Testis (tissue), 3 donors: ENCODE data around the gene PDLIM5. TPM values are rescaled to one million over a fixed set of nuclear protein-coding genes. Genes with fewer than 3 reads are reported as not detected.
A peak's percentile ranks its signal among the peaks of the same experiment; 100 is the strongest.

Source experiments
- DNase-seq: peaks from one replicate; pipeline ENCODE4 v3.0.0-alpha.2; 2019
- H3K27ac ChIP-seq, 2 donors: fragments of 200-600 bp; sonication (generic); one replicate each; pipeline ENCODE4 v1.5.1; 2019
- H3K27me3 ChIP-seq: fragments of 200-600 bp; sonication (generic); one replicate; pipeline ENCODE4 v1.5.1; 2019
- H3K36me3 ChIP-seq: fragments of 200-600 bp; sonication (generic); one replicate; pipeline ENCODE4 v1.5.1; 2017; ENCODE audit warnings: low read depth; ENCODE audit errors: missing control alignments
- H3K4me1 ChIP-seq: fragments of 200-600 bp; sonication (generic); one replicate; pipeline ENCODE4 v1.5.1; 2019
- H3K4me3 ChIP-seq, 2 donors: fragments of 200-600 bp; sonication (generic); one replicate each; pipeline ENCODE4 v1.5.1; 2017 to 2019
- H3K9me3 ChIP-seq: fragments of 200-600 bp; sonication (generic); one replicate; pipeline ENCODE4 v1.5.1; 2017
- POLR2A ChIP-seq: fragments of 450-650 bp; IDR thresholded peaks from one replicate; pipeline ENCODE4 v1.6.1; 2017; ENCODE audit warnings: antibody characterized with exemption, mild to moderate bottlenecking, moderate library complexity
- WGBS, 2 donors: methylation state at CpG; one replicate each; pipeline ENCODE4 v1.1.5; 2018; 5-methylcytosine and 5-hydroxymethylcytosine counted together
- intact Hi-C: fragments of 100-400 bp; cut with DNase I; formaldehyde crosslinking; loops from one replicate; pipeline ENCODE4 v1.15.1; 2023; ENCODE audit warnings: low total_unique reads
- polyA plus RNA-seq: library from polyadenylated mRNA; stranded (reverse); fragments of 350-450 nt; fragmentation: Illumina TruSeq; extraction: RNeasy Lipid Tissue Mini Kit (QIAGEN cat#74804); gene quantifications from one replicate; pipeline ENCODE4 v1.2.3, GENCODE V29; 2014; ENCODE audit warnings: low read depth, low replicate concordance; ENCODE audit not compliant: insufficient read depth
- total RNA-seq, 2 donors: library from RNA; depleted of rRNA; stranded (reverse); fragments of >200 nt; gene quantifications; one replicate each; pipeline ENCODE4 v1.2.3, GENCODE V29; 2016
- TF ChIP-seq, protein P1 (sequence below), 3 experiments: fragments of 450-650 bp in 2 of 3; fragments of 200-600 bp in 1 of 3; sonication (generic) in 1 of 3; IDR thresholded peaks; one replicate each; pipeline ENCODE4 v1.5.1; 2016 to 2019; ENCODE audit warnings: antibody characterized with exemption in 3 of 3, mild to moderate bottlenecking in 2 of 3, moderate library complexity in 1 of 3

PDLIM5 gene
- total and polyA plus RNA-seq, 3 donors from 2014 or later: 45.5 to 86.8 (median 86.1) TPM

DNA sequence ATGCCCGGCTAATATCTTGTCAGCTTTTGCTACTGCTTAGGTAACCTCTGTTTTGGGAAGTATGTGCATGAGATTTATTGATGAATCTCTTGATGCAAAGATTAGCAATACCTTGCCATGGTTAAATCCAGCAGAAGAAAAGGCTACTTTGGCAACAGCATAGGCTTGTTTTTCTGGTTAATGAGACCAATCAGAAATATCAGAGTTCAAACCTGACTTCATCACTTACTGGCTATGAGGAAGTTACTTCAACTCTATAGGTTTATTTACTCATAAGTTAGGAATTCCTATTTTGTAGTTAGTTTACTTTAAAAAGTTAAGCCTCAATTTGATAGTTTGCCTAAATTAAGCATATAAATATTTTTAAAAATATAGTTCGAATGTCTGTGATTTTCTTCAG, 93.1 kb downstream of the PDLIM5 start:
- Histone ChIP-seq H3K27me3 (no peaks in the 10 kb centered on the region), H3K4me1 (peaks cover 8% of the 10 kb centered on the region), H3K36me3 (no peaks in the 10 kb centered on the region), H3K9me3 (no peaks in the 10 kb centered on the region), H3K27ac (no peak overlapping the region), H3K4me3 (no peak overlapping the region)
- WGBS, 2 donors: 80 to 87% methylated on average over 2 of the region's 2 CpGs
- intact Hi-C loops: no loop called here
- no peak for DNase-seq
- no peak for TF ChIP-seq POLR2A
- TF ChIP-seq, protein P1, sequence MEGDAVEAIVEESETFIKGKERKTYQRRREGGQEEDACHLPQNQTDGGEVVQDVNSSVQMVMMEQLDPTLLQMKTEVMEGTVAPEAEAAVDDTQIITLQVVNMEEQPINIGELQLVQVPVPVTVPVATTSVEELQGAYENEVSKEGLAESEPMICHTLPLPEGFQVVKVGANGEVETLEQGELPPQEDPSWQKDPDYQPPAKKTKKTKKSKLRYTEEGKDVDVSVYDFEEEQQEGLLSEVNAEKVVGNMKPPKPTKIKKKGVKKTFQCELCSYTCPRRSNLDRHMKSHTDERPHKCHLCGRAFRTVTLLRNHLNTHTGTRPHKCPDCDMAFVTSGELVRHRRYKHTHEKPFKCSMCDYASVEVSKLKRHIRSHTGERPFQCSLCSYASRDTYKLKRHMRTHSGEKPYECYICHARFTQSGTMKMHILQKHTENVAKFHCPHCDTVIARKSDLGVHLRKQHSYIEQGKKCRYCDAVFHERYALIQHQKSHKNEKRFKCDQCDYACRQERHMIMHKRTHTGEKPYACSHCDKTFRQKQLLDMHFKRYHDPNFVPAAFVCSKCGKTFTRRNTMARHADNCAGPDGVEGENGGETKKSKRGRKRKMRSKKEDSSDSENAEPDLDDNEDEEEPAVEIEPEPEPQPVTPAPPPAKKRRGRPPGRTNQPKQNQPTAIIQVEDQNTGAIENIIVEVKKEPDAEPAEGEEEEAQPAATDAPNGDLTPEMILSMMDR (IDR thresholded peaks at IDR 0.05): no peak

DNA sequence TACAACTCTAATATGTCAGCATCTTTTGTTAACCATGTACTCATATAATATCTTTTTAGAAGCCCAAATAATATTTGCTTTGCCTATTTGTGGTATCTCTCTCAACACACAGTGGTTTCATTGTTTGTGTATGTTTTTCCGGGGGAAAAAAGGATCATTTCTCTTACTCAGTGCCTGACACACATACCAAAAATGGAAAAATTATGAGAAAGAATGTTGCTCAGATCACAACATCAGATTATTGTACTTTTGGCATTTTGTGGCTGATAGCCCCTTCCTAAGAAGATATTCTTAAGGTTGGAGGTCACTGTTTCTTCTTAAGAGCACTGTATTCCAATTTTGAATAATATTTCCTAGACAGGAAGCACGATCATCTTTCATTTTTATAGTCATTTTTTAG, 93.6 kb downstream of the PDLIM5 start:
- Histone ChIP-seq H3K36me3 (no peaks in the 10 kb centered on the region), H3K4me3 (no peak overlapping the region), H3K9me3 (no peaks in the 10 kb centered on the region), H3K27me3 (no peaks in the 10 kb centered on the region), H3K27ac (no peak overlapping the region), H3K4me1 (peaks cover 8% of the 10 kb centered on the region)
- no peak for TF ChIP-seq POLR2A
- TF ChIP-seq, protein P1 (IDR thresholded peaks at IDR 0.05): no peak
- 65 to 69% methylated on average over 2 of the region's 2 CpGs for WGBS, 2 donors
- DNase-seq: no peak
- intact Hi-C loops: no loop called here

DNA sequence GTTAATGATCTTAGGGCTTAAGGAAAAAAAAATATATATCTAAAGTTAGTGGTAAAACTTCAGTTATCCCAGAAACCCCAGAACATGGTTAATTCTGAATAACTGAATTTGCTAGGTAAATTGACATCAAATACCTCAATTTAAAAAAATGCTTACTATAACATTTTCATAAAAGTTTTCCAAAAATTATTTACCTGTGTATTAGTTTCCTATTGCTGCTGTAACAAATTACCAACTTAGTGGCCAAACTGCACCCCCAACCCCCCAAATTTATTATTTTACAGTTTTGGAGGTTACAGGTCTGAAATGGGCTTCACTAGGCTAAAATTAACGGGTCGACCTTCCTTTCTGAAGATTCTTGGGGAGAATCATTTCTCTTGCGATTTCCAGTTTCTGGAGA, 95.2 kb downstream of the PDLIM5 start:
- H3K4me1 ChIP-seq: peaks cover 13% of the 10 kb centered on the region
- H3K27me3 ChIP-seq: no peaks in the 10 kb centered on the region
- DNase-seq: no peak
- WGBS, 2 donors: 92 to 98% methylated on average over 3 of the region's 3 CpGs
- no peaks in the 10 kb centered on the region for H3K9me3 ChIP-seq
- H3K4me3 ChIP-seq: no peak overlapping the region
- intact Hi-C loops: no loop called here
- no peak overlapping the region for H3K27ac ChIP-seq
- H3K36me3 ChIP-seq: no peaks in the 10 kb centered on the region
- TF ChIP-seq, protein P1 (IDR thresholded peaks at IDR 0.05): no peak

DNA sequence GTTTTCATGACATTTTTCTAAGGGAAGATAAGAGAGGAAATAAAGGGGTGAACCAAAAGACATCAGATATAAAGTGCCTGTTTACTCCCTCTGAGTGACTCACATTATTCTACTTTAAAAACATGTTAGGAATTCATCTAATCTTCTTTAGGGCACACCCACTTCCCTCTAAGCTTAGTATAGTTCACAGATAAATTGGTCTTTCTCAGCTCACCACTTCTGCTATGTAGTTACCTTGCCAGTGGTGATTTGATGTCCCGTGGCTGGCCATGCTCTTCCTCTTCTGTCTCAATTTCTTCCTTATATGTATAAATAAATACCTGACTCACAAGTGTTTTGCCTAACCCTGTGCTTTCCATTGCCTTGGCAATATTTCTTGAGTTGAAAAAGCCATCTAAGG, 96.8 kb downstream of the PDLIM5 start:
- Histone ChIP-seq H3K9me3 (no peaks in the 10 kb centered on the region), H3K36me3 (no peaks in the 10 kb centered on the region), H3K27ac (peak overlapping the region in 1 of 2 donors; percentile 47), H3K27me3 (no peaks in the 10 kb centered on the region), H3K4me1 (peaks cover 13% of the 10 kb centered on the region), H3K4me3 (no peak overlapping the region)
- DNase-seq: no peak
- intact Hi-C loops: no loop called here
- WGBS, 2 donors: 18 to 40% methylated on average over 1 of the region's 1 CpG
- no peak for TF ChIP-seq POLR2A
- TF ChIP-seq, protein P1 (IDR thresholded peaks at IDR 0.05): no peak

DNA sequence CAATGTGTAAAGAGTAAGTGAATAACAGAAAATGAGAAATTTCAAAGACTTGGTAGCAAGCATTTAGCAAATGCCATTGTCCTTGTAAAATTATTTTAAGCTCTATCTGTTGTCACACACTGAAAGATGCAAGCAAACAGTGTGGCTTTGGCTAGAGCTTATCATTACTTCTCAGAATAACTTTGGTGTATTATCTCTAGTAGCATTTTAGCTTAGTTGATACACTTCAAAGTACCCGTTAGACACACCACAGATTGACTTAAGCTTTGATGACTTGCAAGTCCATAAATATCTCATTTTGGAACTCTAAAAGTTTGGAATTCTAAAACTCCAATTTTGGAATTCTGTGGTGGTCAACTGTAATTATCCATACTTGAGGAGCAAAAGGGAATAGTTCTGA, 98.6 kb downstream of the PDLIM5 start:
- DNase-seq: no peak
- Histone ChIP-seq H3K4me3 (no peak overlapping the region), H3K9me3 (no peaks in the 10 kb centered on the region), H3K36me3 (no peaks in the 10 kb centered on the region), H3K4me1 (peaks cover 13% of the 10 kb centered on the region), H3K27me3 (no peaks in the 10 kb centered on the region), H3K27ac (no peak overlapping the region)
- WGBS, 2 donors: 56 to 75% methylated on average over 1 of the region's 1 CpG
- TF ChIP-seq, protein P1 (IDR thresholded peaks at IDR 0.05): no peak
- TF ChIP-seq POLR2A: no peak
- intact Hi-C loops: no loop called here
